GM21360 (cell line): ENCODE results near the gene MASP1.
"Not testable (repeated sequence)": the region's sequence is repeated elsewhere in the genome, so short reads cannot be mapped to it uniquely, and the experiment has no call there.

Source experiments
- ATAC-seq: cut with Tn5 transposase; IDR thresholded peaks from one replicate; pipeline ENCODE4 v1.9.1; 2021; ENCODE audit warnings: mild to moderate bottlenecking, moderate library complexity; ENCODE audit not compliant: unreplicated experiment

Gene MASP1

DNA sequence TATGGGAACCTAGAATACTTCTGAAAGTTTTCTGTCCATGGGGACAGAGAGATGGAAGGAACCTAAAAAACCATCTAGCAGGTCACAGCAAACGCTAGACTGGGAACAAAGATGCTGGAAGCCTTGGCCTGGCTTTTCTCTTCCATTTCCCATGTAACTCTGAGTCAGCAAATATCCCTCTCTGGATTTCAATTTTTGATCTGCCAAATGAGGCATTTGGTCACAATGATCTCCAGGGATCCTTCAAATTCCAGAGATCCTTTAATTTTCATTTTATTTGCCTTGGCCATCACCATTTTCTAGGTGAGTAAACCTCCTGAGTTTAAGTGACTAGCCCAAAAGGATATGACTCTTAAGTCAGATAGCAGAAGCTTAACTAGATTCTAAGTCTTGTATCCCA is 54.6 kb downstream of the MASP1 start:
- no peak for ATAC-seq

DNA sequence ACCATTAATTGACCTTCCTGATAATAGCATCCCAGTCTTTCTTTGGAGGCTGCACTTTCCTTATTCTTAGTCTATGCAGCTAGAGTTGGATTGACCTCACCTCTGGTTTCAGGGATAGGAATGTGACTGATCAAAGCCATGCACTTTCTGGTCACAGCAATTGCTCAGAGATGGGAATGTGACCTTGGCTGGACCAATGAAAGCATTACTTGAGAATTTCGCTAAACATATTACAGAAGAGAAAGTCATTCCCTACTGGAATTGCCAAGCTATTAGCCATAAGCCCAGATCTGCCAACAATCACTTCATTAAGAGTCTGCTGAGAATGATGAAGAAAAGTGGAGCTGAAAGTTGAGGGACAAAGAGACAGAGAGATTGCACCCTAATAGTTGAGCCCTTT is 61.5 kb downstream of the MASP1 start:
- ATAC-seq: no peak

DNA sequence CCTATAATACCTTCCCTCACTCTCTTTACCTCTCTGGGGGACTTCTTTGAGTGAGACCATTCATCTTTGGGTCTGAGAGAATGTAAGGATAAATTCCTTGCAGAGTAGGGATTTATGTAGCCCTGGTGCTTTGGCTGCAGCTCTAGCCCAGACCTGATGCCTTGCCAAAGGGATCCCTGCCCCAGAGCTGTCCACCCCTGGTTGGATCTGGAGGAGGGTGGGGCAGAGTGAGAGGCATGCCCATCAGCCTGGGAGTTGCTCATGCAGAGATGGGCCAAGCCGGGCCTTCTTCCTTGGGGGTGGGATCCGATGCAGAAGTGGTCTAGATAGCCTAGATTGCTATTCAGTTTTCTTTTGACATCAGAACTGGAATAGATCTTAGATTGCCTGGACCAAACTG is 62.8 kb downstream of the MASP1 start:
- no peak for ATAC-seq

DNA sequence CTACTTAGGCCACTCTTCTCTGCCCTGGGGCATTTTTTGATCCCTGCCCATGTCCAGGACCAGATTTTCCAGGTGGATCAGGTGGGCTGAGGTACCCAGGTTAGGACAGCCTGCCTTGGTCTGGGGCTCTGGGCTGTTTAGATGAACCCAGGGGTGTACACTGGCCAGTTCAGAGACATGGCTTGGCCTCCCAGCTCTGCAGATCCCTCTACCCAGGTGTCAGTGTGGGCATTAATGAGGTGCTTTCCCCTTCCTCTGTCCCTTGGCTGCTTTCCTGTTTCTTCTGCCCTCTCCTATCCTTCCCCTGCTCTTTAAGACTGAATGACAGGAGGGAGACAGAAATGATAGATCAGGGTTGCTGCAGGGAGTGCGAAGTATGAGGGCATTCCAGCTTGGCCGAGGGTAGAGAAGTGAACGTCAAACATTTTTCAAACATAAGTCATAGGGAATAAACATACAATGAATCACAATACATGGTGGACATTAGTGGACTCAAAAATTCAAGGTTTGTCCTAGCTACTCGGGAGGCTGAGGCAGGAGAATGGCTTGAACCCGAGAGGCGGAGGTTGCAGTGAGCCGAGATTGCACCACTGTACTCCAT is 63.8 kb downstream of the MASP1 start:
- no peak for ATAC-seq

DNA sequence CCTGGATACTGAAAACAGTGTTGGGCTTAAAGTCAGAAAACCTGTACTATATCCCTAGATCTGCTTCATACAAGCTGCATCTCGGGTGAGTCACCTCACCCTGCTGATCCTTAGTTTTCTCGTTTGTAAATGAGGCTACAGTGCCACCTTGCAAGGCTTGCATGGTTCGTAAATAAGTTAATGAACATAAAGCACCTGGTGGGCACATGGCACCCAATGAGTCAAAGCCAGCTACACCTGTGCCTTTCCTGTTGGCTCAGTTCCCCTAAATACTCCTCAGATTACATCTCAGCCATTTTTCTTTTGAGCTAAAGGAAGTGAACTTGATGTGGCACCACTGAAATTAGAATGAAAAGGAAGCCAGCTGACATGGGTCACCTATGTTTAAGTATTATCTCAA is 67.7 kb downstream of the MASP1 start:
- ATAC-seq: no peak

DNA sequence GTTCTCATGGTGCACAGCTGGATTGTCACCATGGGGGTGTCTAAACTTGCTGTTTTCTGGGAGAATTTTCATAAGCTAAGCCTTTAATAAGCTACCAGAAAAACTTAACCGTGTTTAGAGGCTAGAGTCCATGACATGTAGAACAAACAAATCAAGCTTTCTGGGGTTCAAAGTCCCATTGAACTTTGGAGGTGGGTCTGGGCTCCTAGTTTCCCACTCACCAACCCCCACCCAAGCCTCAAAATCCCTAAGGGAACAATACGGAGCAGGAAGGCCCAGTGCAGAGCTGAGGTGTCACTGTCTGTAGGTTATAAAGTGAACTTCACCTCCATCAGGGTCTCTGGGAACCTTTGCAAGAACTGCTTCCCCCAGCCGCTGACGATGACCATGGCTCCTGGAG is 68.7 kb downstream of the MASP1 start:
- ATAC-seq: no peak

DNA sequence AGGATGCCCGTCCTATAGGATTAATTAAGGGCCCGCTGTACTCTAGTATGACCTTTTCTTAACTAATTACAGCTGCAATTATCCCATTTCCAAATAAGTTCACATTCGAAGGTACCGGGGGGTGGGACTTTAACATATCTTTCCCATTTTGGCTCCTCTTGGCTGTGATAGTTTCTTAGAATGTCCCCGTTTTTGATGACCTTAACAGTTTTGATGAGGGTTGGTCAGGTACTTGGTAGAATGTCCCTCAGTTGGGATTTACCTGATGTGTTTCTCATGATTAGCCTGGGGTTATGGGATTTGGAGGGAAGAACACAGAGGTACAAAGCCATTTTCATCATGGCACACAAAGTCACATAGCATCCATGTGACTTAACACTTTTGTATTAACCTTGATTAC is 76.1 kb downstream of the MASP1 start:
- no peak for ATAC-seq

DNA sequence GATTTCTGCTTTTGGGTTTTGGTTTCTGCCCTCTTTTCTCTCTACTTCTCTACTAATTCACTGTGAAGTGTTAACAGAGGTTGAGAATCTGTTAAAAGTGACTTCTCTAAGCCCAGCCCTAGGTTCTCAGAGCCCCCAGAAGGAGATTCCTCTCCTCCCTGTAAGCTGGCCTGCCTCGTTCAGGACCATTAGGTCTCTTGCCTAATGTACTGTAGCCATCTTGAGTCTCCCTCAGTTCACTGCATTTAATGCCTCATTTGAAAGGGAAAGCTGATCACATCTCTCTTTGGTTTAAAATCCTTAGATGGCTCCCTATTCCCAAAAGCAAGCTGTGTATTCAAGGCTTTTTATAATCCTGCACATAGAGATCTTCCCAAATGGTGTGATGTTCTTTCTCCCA is 77.9 kb downstream of the MASP1 start:
- no peak for ATAC-seq

DNA sequence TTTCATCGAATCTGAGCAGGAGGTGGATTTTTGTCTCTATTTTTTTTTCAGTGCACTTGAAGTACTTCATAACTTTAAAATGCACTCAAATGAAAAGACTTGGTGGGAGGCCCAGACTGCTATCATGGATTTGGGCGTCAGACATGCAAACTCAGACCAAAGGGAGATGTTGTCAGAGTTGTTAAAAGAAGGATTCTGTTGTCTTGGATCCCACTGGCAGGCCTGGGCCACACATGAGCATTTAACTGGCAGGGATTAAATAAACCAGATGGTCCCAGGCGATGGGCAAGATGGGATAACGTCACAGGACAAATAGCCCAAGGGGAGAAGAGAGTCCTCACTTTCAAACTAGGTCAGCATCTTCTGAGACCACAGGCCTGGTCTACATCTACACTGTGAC is 78.8 kb downstream of the MASP1 start:
- no peak for ATAC-seq

DNA sequence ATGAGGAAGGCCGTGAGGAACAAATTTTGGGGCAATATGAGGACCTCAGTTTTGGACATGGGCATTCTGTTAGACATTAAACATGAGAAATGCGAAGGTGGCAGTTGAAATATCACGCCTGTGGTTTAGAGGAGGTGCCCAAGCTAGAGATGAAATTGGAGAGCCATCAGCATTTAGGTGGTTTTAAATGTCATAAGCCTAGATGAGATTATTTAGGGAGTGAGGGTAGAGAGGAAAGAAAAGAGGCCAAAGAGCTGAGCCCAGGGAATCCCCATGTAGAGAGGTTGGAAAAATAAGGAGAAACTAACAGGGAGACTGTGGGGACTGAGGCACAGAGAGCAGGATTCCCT is 79.4 kb downstream of the MASP1 start:
- ATAC-seq: no peak

DNA sequence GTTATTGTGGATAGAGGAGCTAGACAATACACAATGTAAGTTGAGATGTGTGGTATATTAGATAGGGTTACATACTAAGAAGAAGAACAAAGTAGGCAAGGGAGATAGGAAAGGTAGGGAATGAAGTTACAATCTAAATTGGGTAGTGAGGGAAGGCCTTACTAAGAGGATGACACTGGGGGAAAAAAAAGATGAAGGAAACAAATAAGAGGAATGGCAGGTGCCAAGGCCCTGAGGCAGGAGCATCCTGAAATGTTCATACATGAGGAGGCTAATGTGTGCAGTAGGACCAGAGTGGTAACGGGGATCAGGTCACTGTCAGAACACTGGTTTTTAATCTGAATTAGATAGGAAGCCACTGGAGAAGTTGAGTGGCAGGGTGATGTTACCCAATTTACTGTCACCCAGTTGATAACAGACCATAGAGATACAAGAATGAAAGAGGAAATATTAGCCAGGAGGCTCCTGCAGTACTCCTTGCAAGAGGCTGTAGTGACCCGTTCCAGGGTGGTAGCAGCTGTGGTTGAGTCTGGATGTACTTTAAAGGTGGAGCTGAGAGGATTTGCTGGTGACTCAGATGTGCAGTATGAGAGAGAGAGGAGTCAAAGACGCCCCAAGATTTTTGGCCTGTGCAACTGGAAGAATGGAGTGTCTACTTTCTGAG is 79.9 kb downstream of the MASP1 start:
- ATAC-seq: no peak

DNA sequence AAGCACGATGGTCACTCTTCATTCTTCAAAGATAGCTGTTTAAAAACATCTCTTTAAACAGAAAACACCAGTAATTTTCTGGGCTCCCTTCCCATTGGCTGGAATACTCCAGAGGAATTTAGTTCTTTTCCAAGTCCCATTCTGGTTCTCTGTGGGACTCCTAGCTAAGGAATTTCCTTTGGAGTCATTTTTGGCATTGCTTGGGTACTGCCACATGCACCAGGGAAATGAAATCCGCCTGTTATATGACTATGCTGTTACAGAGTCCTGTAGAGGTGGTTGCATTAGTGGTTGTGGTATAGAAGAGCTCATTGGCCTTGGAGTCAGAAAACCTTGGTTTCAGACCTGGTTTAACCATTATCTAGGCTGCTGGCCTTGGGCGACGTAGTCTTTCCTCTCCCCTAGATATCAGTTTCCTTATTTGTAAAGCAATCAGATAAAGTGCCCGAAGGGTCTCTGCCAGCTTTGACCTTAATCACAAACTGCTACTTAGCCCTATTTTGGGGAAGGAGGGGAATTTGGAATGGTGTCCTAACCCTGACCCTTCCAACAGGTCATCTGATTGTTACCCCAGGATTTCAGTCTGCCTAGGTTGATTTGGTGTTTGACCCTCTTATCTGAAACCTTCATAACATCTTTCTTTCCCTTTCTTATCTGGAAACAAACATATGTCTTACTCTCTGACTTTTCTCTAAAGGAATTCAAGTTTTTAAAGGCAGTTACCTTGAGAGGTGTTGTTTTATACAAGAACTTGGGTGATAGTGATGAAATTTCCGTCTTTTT is 80.8 kb downstream of the MASP1 start:
- no peak for ATAC-seq

DNA sequence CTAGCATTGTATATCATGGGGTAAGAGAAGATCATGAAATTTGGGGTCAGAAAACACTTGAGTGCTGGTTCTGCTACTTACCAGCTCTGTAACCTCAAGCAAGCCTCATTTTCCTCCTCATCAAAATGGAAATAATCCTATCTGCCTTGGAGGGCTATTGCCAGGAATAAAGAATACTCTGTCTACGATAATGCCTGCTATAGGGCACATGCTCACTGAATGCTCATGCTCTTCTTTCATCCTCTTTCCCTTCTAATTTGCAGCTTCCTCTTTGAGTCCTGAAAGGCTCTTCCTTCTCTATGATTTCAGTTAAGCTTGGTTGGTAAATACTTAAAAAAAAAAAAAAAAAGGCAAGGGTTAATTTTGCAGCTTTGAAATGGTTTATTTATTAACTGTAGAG is 81.4 kb downstream of the MASP1 start:
- no peak for ATAC-seq

DNA sequence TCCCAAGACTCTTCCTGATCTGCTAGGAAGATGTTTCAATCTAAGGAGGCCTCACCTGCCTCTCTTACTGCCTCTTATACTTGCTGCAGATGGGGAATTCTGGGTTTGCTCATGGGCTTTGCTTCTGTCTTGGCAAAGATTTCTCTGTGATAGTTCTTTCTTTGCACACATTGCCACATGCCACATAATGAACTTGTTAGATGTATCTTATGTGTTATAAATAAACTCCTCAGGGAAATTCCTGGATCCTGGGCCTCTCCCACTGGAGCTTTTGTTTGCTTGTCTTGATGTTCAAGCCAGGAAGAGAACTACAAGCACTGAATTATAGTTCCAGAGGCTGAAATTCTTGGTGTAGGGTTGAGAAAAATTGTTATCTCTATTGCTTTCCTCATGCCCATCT is 82.0 kb downstream of the MASP1 start:
- no peak for ATAC-seq

DNA sequence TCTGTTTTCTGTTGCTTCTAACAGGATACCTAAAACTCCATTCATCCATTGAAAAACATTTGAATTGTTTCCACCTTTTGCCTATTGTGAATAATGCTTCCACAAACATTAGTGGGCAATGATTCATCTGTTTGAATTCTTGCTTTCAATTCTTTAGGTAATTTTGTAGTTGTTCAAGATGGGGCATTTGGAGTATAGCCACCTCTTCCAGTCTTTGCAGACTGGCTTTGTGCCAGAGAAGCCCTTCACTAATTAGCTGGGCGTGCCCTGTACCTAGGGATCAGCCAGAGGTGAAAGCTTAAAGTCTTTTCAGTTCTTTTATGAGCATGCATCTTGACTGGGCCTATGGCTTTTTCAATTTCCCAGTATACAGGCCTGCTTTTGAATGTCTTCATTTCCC is 83.4 kb downstream of the MASP1 start:
- ATAC-seq: no peak

DNA sequence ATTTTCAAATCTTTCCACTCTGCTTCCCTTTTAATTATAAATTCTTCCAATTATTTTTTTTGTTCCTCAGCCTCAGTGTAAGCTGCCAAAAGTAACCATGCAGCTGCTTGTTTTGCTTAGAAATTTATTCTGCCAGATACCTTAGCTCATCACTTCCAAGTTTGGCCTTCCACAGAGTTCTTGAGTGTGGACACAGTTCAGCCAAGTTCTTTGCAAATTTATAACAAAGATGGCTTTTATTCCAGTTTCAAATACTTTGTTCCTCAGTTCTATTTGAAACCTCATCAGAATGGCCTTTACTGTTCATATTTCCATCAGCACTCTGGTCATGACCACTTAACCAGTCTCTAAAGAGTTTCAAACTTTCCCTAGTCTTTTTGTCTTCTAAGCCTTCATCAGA is 83.9 kb downstream of the MASP1 start:
- no peak for ATAC-seq

DNA sequence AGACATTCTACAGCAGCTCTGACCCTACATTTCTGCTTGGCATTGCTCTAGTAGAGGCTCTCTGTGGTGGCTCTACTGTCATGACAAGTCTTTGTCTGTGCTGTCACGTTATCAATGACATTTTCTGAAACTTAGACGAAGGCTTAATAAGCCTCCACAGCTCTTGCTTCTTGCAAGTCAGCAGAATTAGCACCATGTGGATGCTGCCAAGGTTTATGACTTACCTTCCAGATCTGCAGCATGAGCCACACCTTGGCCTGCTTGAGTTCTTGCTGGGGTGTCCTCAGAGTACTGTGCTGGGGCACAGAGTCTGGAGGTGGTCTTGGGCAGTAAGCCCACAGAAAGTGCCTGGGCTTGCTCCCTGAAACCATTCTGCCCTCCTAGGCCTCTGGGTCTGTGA is 84.5 kb downstream of the MASP1 start:
- no peak for ATAC-seq

DNA sequence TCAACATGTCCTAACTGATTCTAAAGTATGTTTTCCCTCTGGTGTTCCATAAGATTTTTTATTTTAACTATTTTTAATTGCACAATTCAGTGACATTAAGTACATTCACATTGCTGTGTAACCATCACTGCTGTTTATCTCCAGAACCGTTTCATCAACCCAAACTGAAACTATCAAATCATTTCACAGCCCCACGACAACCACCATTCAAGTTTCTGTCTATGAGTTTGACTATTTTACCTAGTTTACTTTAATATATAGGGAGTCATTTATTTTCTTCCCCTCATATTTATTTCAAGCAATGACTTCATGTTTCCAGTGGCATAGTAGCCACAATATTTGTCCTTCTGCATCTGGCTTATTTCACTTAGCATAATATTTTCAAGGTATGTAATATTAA is 85.9 kb downstream of the MASP1 start:
- ATAC-seq: no peak

DNA sequence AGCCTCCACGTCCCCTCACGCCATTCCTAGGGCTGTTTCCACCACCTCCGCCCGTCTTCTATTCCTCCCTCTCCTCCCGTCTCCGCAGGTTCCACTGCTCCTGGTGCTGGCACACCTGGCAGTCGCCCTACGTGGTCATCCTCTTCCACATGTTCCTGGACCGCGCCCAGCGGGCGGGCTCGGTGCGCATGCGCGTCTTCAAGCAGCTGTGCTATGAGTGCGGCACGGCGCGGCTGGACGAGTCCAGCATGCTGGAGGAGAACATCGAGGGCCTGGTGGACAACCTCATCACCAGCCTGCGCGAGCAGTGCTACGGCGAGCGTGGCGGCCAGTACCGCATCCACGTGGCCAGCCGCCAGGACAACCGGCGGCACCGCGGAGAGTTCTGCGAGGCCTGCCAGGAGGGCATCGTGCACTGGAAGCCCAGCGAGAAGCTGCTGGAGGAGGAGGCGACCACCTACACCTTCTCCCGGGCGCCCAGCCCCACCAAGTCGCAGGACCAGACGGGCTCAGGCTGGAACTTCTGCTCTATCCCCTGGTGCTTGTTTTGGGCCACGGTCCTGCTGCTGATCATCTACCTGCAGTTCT is 92.0 kb downstream of the MASP1 start:
- ATAC-seq: not testable (repeated sequence)

DNA sequence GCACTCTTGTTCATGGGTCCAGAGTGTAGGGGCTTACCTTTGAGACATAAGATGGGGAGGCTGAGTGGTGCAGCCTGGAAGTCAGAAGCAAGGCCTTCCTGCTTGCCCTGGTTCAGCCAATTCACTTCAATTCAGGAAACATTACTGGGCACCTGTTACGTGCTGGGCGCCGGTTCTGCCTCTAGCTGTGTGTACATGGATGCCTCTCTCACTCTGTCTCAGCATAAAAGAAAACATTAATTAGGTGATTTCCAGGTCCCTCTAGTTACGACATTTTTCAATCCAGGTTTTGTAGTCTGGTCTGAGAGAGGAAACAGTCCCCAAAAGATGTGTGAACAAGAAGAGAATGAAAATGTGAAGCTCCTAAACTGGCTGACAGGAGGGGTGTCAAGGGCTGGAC is 93.0 kb downstream of the MASP1 start:
- no peak for ATAC-seq

DNA sequence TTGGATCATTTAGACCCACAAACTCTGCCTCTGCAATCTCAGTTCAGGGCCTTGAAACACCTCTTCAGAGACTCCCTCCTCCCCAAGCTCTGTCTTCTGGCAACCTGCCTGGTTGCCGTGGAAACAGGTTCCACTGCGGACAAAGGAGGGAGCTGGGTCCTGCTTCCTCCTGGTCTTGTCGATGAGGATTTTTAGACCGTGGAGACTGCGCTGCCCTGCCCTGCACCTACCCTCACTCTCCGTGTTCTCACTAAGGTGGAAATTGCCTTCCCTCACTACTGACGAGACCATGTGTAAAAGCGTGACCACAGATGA is 94.2 kb downstream of the MASP1 start, which contains the start of gene RTP1:
RTP1 (plus strand) TSS at position 152 of the 315 bp plus-strand sequence; CDS start at position 182, 30 bp downstream.
- ATAC-seq: no peak
